Gastroesophageal sphincter (tissue), 4 donors: Measurements from ENCODE around the gene ABI1. TPM values are rescaled to one million over a fixed set of nuclear protein-coding genes. Genes with fewer than 3 reads are reported as not detected.

Experiments used
- ATAC-seq: fragments of 150-250 bp; one replicate; pipeline ENCODE4 v1.9.1; 2016; ENCODE audit warnings: mild to moderate bottlenecking, moderate library complexity
- H3K27ac ChIP-seq, 4 donors: fragments of 200-600 bp; sonication (generic) in 3 of 4; 1 replicate in 3 of 4; 2 replicates in 1 of 4; pipeline ENCODE4 v1.5.1; 2016 to 2019
- H3K27me3 ChIP-seq: fragments of 200-600 bp; sonication (generic); one replicate; pipeline ENCODE4 v1.5.1; 2019
- H3K36me3 ChIP-seq, 2 donors: fragments of 200-600 bp; sonication (generic); one replicate each; pipeline ENCODE4 v1.5.1; 2019; ENCODE audit warnings: control low read depth in 1 of 2
- H3K4me1 ChIP-seq, 3 donors: fragments of 200-600 bp; sonication (generic); 1 replicate in 2 of 3; 2 replicates in 1 of 3; pipeline ENCODE4 v1.5.1; 2016 to 2019; ENCODE audit warnings: control low read depth in 2 of 3
- H3K4me3 ChIP-seq, 2 donors: fragments of 200-600 bp; sonication (generic); one replicate each; pipeline ENCODE4 v1.5.1; 2019; ENCODE audit warnings: mild to moderate bottlenecking in 1 of 2, moderate library complexity in 1 of 2
- H3K9me3 ChIP-seq, 3 donors: fragments of 200-600 bp; sonication (generic); one replicate each; pipeline ENCODE4 v1.5.1; 2017 to 2019; ENCODE audit warnings: control low read depth in 2 of 3
- CTCF ChIP-seq, 4 experiments: fragments of 200-600 bp in 2 of 4; fragments of 450-650 bp in 2 of 4; sonication (generic) in 1 of 4; IDR thresholded peaks; one replicate each; pipeline ENCODE4 v1.5.1; 2017 to 2019; ENCODE audit warnings: antibody characterized with exemption in 4 of 4, mild to moderate bottlenecking in 2 of 4, moderate library complexity in 2 of 4
- EP300 ChIP-seq: sonication (generic); formaldehyde crosslinking; IDR thresholded peaks from one replicate; pipeline ENCODE4 v1.6.1; 2017; ENCODE audit warnings: antibody characterized with exemption, mild to moderate bottlenecking
- POLR2A ChIP-seq, 2 donors: fragments of 450-650 bp; IDR thresholded peaks; one replicate each; pipeline ENCODE4 v1.6.1; 2017; ENCODE audit warnings: antibody characterized with exemption in 2 of 2, mild to moderate bottlenecking in 2 of 2, moderate library complexity in 1 of 2
- POLR2AphosphoS5 ChIP-seq: sonication (generic); formaldehyde crosslinking; IDR thresholded peaks from one replicate; pipeline ENCODE4 v1.6.1; 2017; ENCODE audit warnings: antibody characterized with exemption
- WGBS, 2 donors: methylation state at CpG; one replicate each; pipeline ENCODE4 v1.1.5; 2018; ENCODE audit warnings: low coverage in 1 of 2; 5-methylcytosine and 5-hydroxymethylcytosine counted together
- total RNA-seq, 4 donors: library from RNA; depleted of rRNA; stranded (reverse); fragments of >200 nt; gene quantifications; one replicate each; pipeline ENCODE4 v1.1.0, GENCODE V29; 2016

ABI1 gene
- total RNA-seq, 4 donors from 2014 or later = 46.4 to 70.9 (median 50.8) TPM

DNA sequence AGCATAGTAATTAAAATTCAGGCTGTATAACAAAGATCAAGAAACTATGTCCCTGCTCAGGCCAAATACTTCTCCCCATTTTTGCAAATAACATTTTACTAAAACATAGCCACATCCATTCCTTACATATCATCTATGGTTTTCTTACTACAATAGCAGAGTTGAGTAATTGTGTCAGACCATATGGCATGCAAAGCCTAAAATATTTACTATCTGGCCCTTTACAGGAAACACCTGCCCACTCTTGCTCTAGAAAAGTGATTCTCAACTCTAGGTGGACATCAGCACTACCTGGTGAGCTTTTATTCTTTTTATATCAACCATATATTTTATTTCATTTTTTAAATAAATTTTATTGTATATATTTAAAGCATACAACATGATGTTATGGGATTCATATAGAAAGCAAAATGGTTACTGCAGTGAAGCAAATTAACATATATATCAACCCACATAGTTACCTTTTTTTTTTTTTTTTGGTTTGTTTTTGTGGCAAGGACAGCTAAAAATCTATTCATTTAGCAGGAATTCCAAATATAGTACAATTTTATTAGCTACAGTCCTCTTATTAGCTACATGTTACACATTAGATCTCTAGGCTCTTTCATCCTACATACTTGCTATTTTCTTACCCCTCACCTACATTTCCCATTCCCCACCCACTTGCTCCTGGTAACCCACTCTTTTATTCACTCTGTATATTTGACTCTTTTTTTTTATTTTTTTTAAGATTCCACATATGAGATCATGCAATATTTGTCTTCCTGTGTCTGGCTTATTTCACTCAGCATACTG, 19.6 kb downstream of the ABI1 start:
- H3K36me3 ChIP-seq = no peaks in the 10 kb centered on the region
- peaks cover 0 to 13% (median 0%) of the 10 kb centered on the region in 3 donors for H3K4me1 ChIP-seq
- H3K4me3 ChIP-seq = no peak overlapping the region
- TF ChIP-seq POLR2A (IDR thresholded peaks at IDR 0.05) (no peak), EP300 (no peak), CTCF (IDR thresholded peaks at IDR 0.05) (no peak), POLR2AphosphoS5 (no peak)
- ATAC-seq = no peak
- H3K27ac ChIP-seq = no peak overlapping the region
- no peaks in the 10 kb centered on the region for H3K9me3 ChIP-seq
- no peaks in the 10 kb centered on the region for H3K27me3 ChIP-seq

- whole genome bisulfite sequencing, 2 donors = 72 to 74% methylated on average over 2 to 3 of the region's 3 CpGs
- H3K27ac ChIP-seq = no peak overlapping the region
- peaks cover 0 to 13% (median 0%) of the 10 kb centered on the region in 3 donors for H3K4me1 ChIP-seq
- no peak overlapping the region for H3K4me3 ChIP-seq
- TF ChIP-seq POLR2A (IDR thresholded peaks at IDR 0.05) (no peak), EP300 (no peak), POLR2AphosphoS5 (no peak), CTCF (IDR thresholded peaks at IDR 0.05) (no peak)
- no peaks in the 10 kb centered on the region for H3K27me3 ChIP-seq
- no peak for ATAC-seq
- no peaks in the 10 kb centered on the region for H3K36me3 ChIP-seq
- H3K9me3 ChIP-seq = no peaks in the 10 kb centered on the region
Measured at GRCh38 chr10:26839966-26840627, 20.7 kb downstream of the ABI1 start.

DNA sequence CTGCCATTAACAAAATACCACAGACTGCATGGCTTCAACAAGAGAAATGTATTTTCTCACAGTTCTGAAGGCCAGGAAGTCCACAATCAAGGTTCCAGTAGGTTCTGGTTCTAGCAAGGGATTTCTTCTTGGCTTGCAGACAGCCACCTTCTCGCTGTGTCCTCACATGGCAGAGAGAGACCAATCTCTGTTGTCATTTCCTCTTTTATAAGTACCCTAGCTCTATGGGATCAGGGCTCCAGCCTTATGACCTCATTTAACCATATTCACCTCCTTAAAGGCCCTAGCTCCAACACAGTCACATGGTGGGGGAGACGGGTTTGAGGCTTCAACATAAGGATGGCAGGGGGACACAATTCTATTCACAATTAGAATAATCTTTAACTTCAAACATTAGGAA, 23.6 kb downstream of the ABI1 start:
- H3K27me3 ChIP-seq = no peaks in the 10 kb centered on the region
- no peaks in the 10 kb centered on the region for H3K36me3 ChIP-seq
- TF ChIP-seq POLR2AphosphoS5 (no peak), EP300 (no peak), POLR2A (IDR thresholded peaks at IDR 0.05) (no peak), CTCF (IDR thresholded peaks at IDR 0.05) (no peak)
- H3K4me1 ChIP-seq = peaks cover 0 to 22% (median 0%) of the 10 kb centered on the region in 3 donors
- 80 to 83% methylated on average over 1 to 2 of the region's 2 CpGs for WGBS, 2 donors
- no peaks in the 10 kb centered on the region for H3K9me3 ChIP-seq
- ATAC-seq = no peak
- no peak overlapping the region for H3K4me3 ChIP-seq
- no peak overlapping the region for H3K27ac ChIP-seq

GRCh38 chr10:26835025-26835424, 25.7 kb downstream of the ABI1 start:
- no peaks in the 10 kb centered on the region for H3K27me3 ChIP-seq
- no peak overlapping the region for H3K4me3 ChIP-seq
- H3K27ac ChIP-seq = no peak overlapping the region
- ATAC-seq = no peak
- TF ChIP-seq POLR2AphosphoS5 (no peak), CTCF (IDR thresholded peaks at IDR 0.05) (no peak), EP300 (no peak), POLR2A (IDR thresholded peaks at IDR 0.05) (no peak)
- peaks cover 0 to 16% (median 0%) of the 10 kb centered on the region in 3 donors for H3K4me1 ChIP-seq
- H3K36me3 ChIP-seq = no peaks in the 10 kb centered on the region
- H3K9me3 ChIP-seq = no peaks in the 10 kb centered on the region
- WGBS, 2 donors = 92% methylated on average over 1 of the region's 2 CpGs; no CpG with 5 or more reads in 1 of the 2 donors

- Histone ChIP-seq H3K4me3 (no peak overlapping the region), H3K27me3 (no peaks in the 10 kb centered on the region), H3K27ac (no peak overlapping the region), H3K36me3 (no peaks in the 10 kb centered on the region), H3K4me1 (peaks cover 0 to 15% (median 0%) of the 10 kb centered on the region in 3 donors), H3K9me3 (no peaks in the 10 kb centered on the region)
- TF ChIP-seq POLR2AphosphoS5 = no peak
- no peak for TF ChIP-seq EP300
- no peak for TF ChIP-seq POLR2A (IDR thresholded peaks at IDR 0.05)
- no peak for TF ChIP-seq CTCF (IDR thresholded peaks at IDR 0.05)
- 45 to 67% methylated on average over 2 of the region's 2 CpGs for WGBS, 2 donors
- ATAC-seq = no peak
Measured at GRCh38 chr10:26832960-26833359, 27.8 kb downstream of the ABI1 start.
